Right atrium auricular region (tissue), 2 donors: Measurements from ENCODE around the gene NDRG3. TPM values are rescaled to one million over a fixed set of nuclear protein-coding genes. Genes with fewer than 3 reads are reported as not detected.
"Not testable (repeated sequence)": the region's sequence is repeated elsewhere in the genome, so short reads cannot be mapped to it uniquely, and the experiment has no call there.

Experiments used
- DNase-seq: peaks from one replicate; pipeline ENCODE4 v3.0.0-alpha.2; 2019; ENCODE audit warnings: low spot score
- H3K27ac ChIP-seq, 2 donors: fragments of 200-600 bp; sonication (generic); 1 replicate in 1 of 2; 2 replicates in 1 of 2; pipeline ENCODE4 v1.5.1; 2016 to 2019
- H3K27me3 ChIP-seq, 2 donors: fragments of 200-600 bp; sonication (generic); one replicate each; pipeline versions ENCODE4 v1.5.1 to v1.6.0; 2017 to 2019
- H3K36me3 ChIP-seq: fragments of 200-600 bp; sonication (generic); one replicate; pipeline ENCODE4 v1.5.1; 2016
- H3K4me1 ChIP-seq, 2 donors: fragments of 200-600 bp; sonication (generic); one replicate each; pipeline versions ENCODE4 v1.5.1 to v1.6.0; 2017 to 2019
- H3K4me3 ChIP-seq, 2 donors: fragments of 200-600 bp; sonication (generic); 1 replicate in 1 of 2; 2 replicates in 1 of 2; pipeline ENCODE4 v1.5.1; 2017 to 2019; ENCODE audit warnings: mild to moderate bottlenecking in 1 of 2, moderate library complexity in 1 of 2
- H3K9me3 ChIP-seq, 2 donors: fragments of 200-600 bp; sonication (generic); one replicate each; pipeline ENCODE4 v1.5.1; 2019
- CTCF ChIP-seq, 2 donors: fragments of 200-600 bp; sonication (generic); IDR thresholded peaks; one replicate each; pipeline ENCODE4 v1.5.1; 2019; ENCODE audit warnings: antibody characterized with exemption in 2 of 2
- total RNA-seq, 2 donors: library from RNA; depleted of rRNA; stranded (reverse); fragments of >200 nt; gene quantifications; one replicate each; pipeline ENCODE4 v1.1.0, GENCODE V29; 2016

Gene NDRG3
- total RNA-seq, 2 donors from 2014 or later, result 19.7 to 33.9 TPM

GRCh38 chr20:36644032-36644705, 101.7 kb downstream of the NDRG3 start:
- H3K4me3 ChIP-seq, result no peak overlapping the region
- no peaks in the 10 kb centered on the region for H3K36me3 ChIP-seq
- no peaks in the 10 kb centered on the region for H3K9me3 ChIP-seq
- DNase-seq, result no peak
- H3K27ac ChIP-seq, result no peak overlapping the region
- TF ChIP-seq CTCF (IDR thresholded peaks at IDR 0.05), result no peak
- H3K27me3 ChIP-seq, result no peaks in the 10 kb centered on the region
- no peaks in the 10 kb centered on the region for H3K4me1 ChIP-seq

GRCh38 chr20:36642136-36642535, 103.8 kb downstream of the NDRG3 start:
- H3K27me3 ChIP-seq, result no peaks in the 10 kb centered on the region
- no peak for TF ChIP-seq CTCF (IDR thresholded peaks at IDR 0.05)
- H3K36me3 ChIP-seq, result no peaks in the 10 kb centered on the region
- H3K4me3 ChIP-seq, result no peak overlapping the region
- H3K9me3 ChIP-seq, result no peaks in the 10 kb centered on the region
- no peak overlapping the region for H3K27ac ChIP-seq
- DNase-seq, result no peak
- no peaks in the 10 kb centered on the region for H3K4me1 ChIP-seq

- Histone ChIP-seq H3K4me1 (no peaks in the 10 kb centered on the region), H3K9me3 (no peaks in the 10 kb centered on the region), H3K36me3 (no peaks in the 10 kb centered on the region), H3K27me3 (no peaks in the 10 kb centered on the region), H3K4me3 (no peak overlapping the region), H3K27ac (no peak overlapping the region)
- no peak for DNase-seq
- no peak for TF ChIP-seq CTCF (IDR thresholded peaks at IDR 0.05)
These were observed 104.4 kb downstream of the NDRG3 start for GRCh38 chr20:36641506-36641843.

GRCh38 chr20:36638876-36639400, 107.0 kb downstream of the NDRG3 start:
- H3K27me3 ChIP-seq, H3K9me3 ChIP-seq, DNase-seq, H3K4me1 ChIP-seq, H3K27ac ChIP-seq, H3K4me3 ChIP-seq, H3K36me3 ChIP-seq: not testable (repeated sequence)

GRCh38 chr20:36634342-36634741, 111.5 kb downstream of the NDRG3 start:
- no peak overlapping the region for H3K27ac ChIP-seq
- TF ChIP-seq CTCF (IDR thresholded peaks at IDR 0.05), result no peak
- H3K4me1 ChIP-seq, result no peaks in the 10 kb centered on the region
- H3K4me3 ChIP-seq, result no peak overlapping the region
- H3K9me3 ChIP-seq, result no peaks in the 10 kb centered on the region
- DNase-seq, result no peak
- no peaks in the 10 kb centered on the region for H3K27me3 ChIP-seq
- H3K36me3 ChIP-seq, result no peaks in the 10 kb centered on the region

- no peak for TF ChIP-seq CTCF (IDR thresholded peaks at IDR 0.05)
- Histone ChIP-seq H3K27ac (no peak overlapping the region), H3K27me3 (no peaks in the 10 kb centered on the region), H3K4me1 (no peaks in the 10 kb centered on the region), H3K36me3 (no peaks in the 10 kb centered on the region), H3K4me3 (no peak overlapping the region), H3K9me3 (no peaks in the 10 kb centered on the region)
- DNase-seq, result no peak
These were observed 112.6 kb downstream of the NDRG3 start for GRCh38 chr20:36633285-36633772.
